Measurements from ENCODE around the gene SPTBN5.

Gene SPTBN5

DNA sequence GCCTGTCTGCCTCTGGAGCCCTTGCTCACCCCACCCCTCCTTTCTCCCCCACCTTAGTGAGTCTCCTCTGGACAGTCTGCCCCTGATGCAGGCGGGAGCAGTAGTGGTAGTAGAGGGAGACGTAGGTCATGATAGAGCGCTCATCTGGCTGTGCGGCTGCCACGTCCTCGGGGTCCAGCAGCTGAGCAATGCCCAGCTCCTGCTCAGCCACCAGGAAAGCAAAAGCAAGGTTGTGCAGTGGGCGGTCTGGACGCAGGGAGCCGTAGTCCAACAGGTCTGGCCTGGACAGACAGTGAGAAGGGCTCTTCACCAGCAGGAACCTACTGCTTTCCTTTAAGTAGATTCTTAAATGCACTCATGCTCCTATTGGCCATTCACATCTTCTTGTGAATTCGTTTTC is 6.7 kb downstream of the SPTBN5 start:
- H3K9me3 ChIP-seq (ENCODE audit: control insufficient read depth in 5 of 5, low read length in 5 of 5): no peaks in the 10 kb centered on the region
- peaks cover 0 to 7% (median 2%) of the 10 kb centered on the region in 5 donors for H3K4me1 ChIP-seq (ENCODE audit: control insufficient read depth in 5 of 5, insufficient read depth in 5 of 5, low read length in 5 of 5)
- H3K27me3 ChIP-seq (ENCODE audit: control insufficient read depth in 5 of 5, insufficient read depth in 4 of 5, low read length in 5 of 5): no peaks in the 10 kb centered on the region
- H3K4me3 ChIP-seq (ENCODE audit: low read depth in 1 of 5, low read length in 5 of 5): no peak overlapping the region
- H3K27ac ChIP-seq (ENCODE audit: low read depth, low read length): no peak overlapping the region
- no peak overlapping the region for H3K9ac ChIP-seq (ENCODE audit: low read length in 5 of 5)
- H3K36me3 ChIP-seq (ENCODE audit: control insufficient read depth in 5 of 5, insufficient read depth in 5 of 5, low read length in 5 of 5): peaks cover 0 to 3% (median 0%) of the 10 kb centered on the region in 5 donors

DNA sequence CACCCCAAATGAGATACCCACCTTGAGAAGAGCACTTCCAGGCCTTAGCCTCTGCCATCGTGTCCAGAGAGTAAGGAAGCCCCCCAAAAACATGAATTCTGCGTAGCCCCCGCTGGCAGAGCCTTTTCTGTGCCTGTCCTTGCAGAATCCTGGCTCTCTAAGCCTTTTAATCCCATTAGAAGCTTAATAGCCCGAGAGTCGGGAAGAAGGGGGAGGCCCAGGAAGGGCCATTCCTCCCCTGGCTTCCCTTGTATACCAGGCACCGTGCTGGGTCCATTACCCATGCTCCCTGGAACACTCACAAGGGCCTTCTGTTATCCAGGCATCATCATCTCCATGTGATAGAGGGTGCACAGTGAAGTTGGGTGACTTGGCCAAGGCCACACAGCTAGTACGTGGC is 7.1 kb downstream of the SPTBN5 start:
- H3K4me1 ChIP-seq (ENCODE audit: control insufficient read depth in 5 of 5, insufficient read depth in 5 of 5, low read length in 5 of 5): peaks cover 0 to 10% (median 2%) of the 10 kb centered on the region in 5 donors
- no peaks in the 10 kb centered on the region for H3K27me3 ChIP-seq (ENCODE audit: control insufficient read depth in 5 of 5, insufficient read depth in 4 of 5, low read length in 5 of 5)
- H3K9me3 ChIP-seq (ENCODE audit: control insufficient read depth in 5 of 5, low read length in 5 of 5): no peaks in the 10 kb centered on the region
- peaks cover 0 to 3% (median 0%) of the 10 kb centered on the region in 5 donors for H3K36me3 ChIP-seq (ENCODE audit: control insufficient read depth in 5 of 5, insufficient read depth in 5 of 5, low read length in 5 of 5)
- H3K27ac ChIP-seq (ENCODE audit: low read depth, low read length): no peak overlapping the region
- no peak overlapping the region for H3K9ac ChIP-seq (ENCODE audit: low read length in 5 of 5)
- H3K4me3 ChIP-seq (ENCODE audit: low read depth in 1 of 5, low read length in 5 of 5): no peak overlapping the region

DNA sequence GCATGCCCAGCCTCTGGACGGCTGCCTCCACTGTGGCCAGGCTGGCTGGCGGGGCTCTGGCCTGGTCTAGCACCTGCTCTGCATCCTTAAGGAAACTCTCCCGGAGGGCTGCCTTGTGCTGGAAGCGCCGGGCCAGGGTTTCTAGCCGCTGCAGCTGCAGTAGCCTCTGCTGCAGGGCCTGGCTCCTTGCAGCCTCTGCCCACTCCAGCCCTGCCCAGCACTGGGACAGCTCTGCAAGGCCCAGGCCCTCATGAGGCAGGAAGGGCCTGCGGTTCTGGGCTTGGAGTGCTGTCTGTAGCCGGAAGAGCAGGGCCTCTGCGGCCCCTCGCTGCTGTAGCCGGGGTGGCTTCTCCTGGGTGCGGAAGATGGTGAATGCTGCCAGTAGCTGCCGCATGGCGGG is 8.0 kb downstream of the SPTBN5 start:
- H3K27me3 ChIP-seq (ENCODE audit: control insufficient read depth in 5 of 5, insufficient read depth in 4 of 5, low read length in 5 of 5): peaks cover 0 to 5% (median 0%) of the 10 kb centered on the region in 5 donors
- H3K4me1 ChIP-seq (ENCODE audit: control insufficient read depth in 5 of 5, insufficient read depth in 5 of 5, low read length in 5 of 5): peaks cover 0 to 15% (median 7%) of the 10 kb centered on the region in 5 donors
- no peaks in the 10 kb centered on the region for H3K9me3 ChIP-seq (ENCODE audit: control insufficient read depth in 5 of 5, low read length in 5 of 5)
- no peak overlapping the region for H3K9ac ChIP-seq (ENCODE audit: low read length in 5 of 5)
- H3K4me3 ChIP-seq (ENCODE audit: low read depth in 1 of 5, low read length in 5 of 5): no peak overlapping the region
- peaks cover 0 to 3% (median 0%) of the 10 kb centered on the region in 5 donors for H3K36me3 ChIP-seq (ENCODE audit: control insufficient read depth in 5 of 5, insufficient read depth in 5 of 5, low read length in 5 of 5)
- H3K27ac ChIP-seq (ENCODE audit: low read depth, low read length): no peak overlapping the region

DNA sequence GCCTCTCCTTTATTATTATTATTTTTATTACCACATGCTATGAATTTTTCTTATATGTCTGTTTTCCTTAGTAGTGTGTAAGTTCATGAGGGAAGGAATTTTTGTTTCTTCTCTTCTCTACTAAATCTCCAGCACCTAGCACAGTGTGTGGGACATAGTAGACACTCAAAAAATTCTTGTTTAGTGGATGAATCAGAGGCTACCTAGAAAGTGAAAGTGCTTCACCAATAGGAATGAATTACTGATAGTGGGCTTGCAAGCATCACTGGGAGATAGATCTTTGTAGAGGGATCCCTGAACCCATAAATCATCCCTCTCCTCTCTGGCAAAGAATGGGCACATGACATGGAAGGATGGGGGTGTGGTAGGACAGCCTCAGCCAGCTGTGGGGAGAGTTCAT is 8.5 kb downstream of the SPTBN5 start:
- Histone ChIP-seq H3K4me3 (ENCODE audit: low read depth in 1 of 5, low read length in 5 of 5) (no peak overlapping the region), H3K9ac (ENCODE audit: low read length in 5 of 5) (no peak overlapping the region), H3K36me3 (ENCODE audit: control insufficient read depth in 5 of 5, insufficient read depth in 5 of 5, low read length in 5 of 5) (peaks cover 0 to 3% (median 0%) of the 10 kb centered on the region in 5 donors), H3K27ac (ENCODE audit: low read depth, low read length) (no peak overlapping the region), H3K4me1 (ENCODE audit: control insufficient read depth in 5 of 5, insufficient read depth in 5 of 5, low read length in 5 of 5) (peaks cover 0 to 15% (median 7%) of the 10 kb centered on the region in 5 donors), H3K27me3 (ENCODE audit: control insufficient read depth in 5 of 5, insufficient read depth in 4 of 5, low read length in 5 of 5) (peaks cover 0 to 5% (median 2%) of the 10 kb centered on the region in 5 donors), H3K9me3 (ENCODE audit: control insufficient read depth in 5 of 5, low read length in 5 of 5) (no peaks in the 10 kb centered on the region)

DNA sequence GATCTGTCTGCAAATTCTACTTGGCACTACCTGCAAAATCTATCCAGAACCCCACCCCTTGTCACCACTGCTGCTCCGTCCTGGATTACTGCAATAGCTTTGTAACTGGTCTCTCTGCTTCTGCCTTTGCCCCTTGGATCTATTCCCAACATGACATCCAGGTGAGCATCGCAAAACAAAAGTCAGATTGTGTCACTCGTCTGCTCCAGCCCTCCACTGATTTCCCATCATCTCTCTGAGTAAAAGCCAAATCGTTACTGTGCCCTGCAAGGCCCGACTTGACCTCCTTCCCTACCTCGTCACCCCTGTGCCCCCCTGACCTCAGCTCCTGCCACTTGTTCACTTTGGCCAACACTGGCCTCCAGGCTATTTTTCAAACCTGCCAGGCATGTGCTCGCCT is 9.4 kb downstream of the SPTBN5 start:
- H3K27ac ChIP-seq (ENCODE audit: low read depth, low read length): no peak overlapping the region

DNA sequence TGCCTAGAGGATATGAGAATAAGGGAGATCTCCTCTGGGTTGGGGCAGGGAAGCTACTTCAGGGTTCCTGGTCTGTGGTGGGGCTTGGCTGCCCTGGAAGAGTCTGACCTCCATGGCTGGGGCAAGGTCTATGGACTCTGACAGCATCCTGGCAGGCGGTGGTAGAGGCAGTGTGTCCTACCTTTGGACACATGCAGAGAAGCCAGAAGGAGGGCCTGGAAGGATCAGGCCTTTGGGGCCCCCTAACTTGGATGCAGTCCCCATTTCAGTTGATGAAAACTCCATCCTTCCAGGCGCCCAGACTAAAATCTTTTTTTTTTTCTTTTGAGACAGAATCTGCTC is 10.4 kb downstream of the SPTBN5 start:
- Histone ChIP-seq H3K9ac (ENCODE audit: low read length in 5 of 5) (no peak overlapping the region), H3K27me3 (ENCODE audit: control insufficient read depth in 5 of 5, insufficient read depth in 4 of 5, low read length in 5 of 5) (peaks cover 0 to 8% (median 5%) of the 10 kb centered on the region in 5 donors)

More for the DNA sequence above, 9.4 kb downstream of the SPTBN5 start:
- peaks cover 0 to 3% (median 0%) of the 10 kb centered on the region in 5 donors for H3K36me3 ChIP-seq (ENCODE audit: control insufficient read depth in 5 of 5, insufficient read depth in 5 of 5, low read length in 5 of 5)
- peaks cover 0 to 15% (median 7%) of the 10 kb centered on the region in 5 donors for H3K4me1 ChIP-seq (ENCODE audit: control insufficient read depth in 5 of 5, insufficient read depth in 5 of 5, low read length in 5 of 5)
- H3K4me3 ChIP-seq (ENCODE audit: low read depth in 1 of 5, low read length in 5 of 5): no peak overlapping the region
- no peak overlapping the region for H3K9ac ChIP-seq (ENCODE audit: low read length in 5 of 5)
- no peaks in the 10 kb centered on the region for H3K9me3 ChIP-seq (ENCODE audit: control insufficient read depth in 5 of 5, low read length in 5 of 5)
- H3K27me3 ChIP-seq (ENCODE audit: control insufficient read depth in 5 of 5, insufficient read depth in 4 of 5, low read length in 5 of 5): peaks cover 0 to 5% (median 3%) of the 10 kb centered on the region in 5 donors

DNA sequence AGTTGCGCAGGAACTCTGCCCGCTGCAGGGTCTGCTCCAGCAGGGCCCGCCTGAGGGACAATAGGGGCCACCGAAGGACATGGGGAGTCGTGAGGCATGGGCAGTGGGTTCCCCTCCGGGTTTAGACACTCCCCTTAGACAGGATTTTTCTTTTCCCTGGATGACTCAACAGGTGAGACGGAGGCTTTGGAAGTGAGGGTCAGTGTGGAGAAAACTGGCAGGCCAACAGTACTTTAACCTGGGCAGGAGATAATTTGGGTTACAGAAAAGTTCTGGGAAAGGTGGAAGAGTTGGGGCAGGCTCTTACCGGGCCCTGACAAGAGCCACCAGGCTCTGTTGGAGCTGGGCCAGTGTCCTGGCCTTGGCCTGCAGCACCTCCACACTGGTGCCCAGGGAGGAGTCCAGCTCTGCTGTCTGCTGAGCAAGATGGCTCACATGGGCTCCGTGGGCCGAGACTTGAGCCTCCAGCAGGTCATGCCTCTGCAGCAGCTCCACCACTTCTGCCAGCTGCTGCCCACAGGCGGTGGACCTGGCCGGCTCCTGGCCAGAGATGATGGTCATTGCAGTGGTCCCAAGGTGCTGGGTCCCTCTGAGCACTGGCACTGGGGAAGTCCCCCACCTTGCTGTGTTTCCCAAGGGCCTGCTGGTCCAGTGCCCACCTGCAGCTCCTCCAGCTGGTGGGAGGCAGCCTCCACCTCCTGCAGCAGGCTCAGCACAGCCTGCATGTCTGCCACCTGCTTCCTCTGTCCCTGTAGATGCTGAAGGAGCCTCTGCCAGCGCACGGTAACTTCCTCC is 11.0 kb downstream of the SPTBN5 start:
- no peak overlapping the region for H3K27ac ChIP-seq (ENCODE audit: low read depth, low read length)
- H3K9ac ChIP-seq (ENCODE audit: low read length in 5 of 5): no peak overlapping the region
- no peak overlapping the region for H3K4me3 ChIP-seq (ENCODE audit: low read depth in 1 of 5, low read length in 5 of 5)
- H3K27me3 ChIP-seq (ENCODE audit: control insufficient read depth in 5 of 5, insufficient read depth in 4 of 5, low read length in 5 of 5): peaks cover 0 to 8% (median 5%) of the 10 kb centered on the region in 5 donors
- no peaks in the 10 kb centered on the region for H3K9me3 ChIP-seq (ENCODE audit: control insufficient read depth in 5 of 5, low read length in 5 of 5)
- peaks cover 0 to 3% (median 0%) of the 10 kb centered on the region in 5 donors for H3K36me3 ChIP-seq (ENCODE audit: control insufficient read depth in 5 of 5, insufficient read depth in 5 of 5, low read length in 5 of 5)
- peaks cover 0 to 20% (median 11%) of the 10 kb centered on the region in 5 donors for H3K4me1 ChIP-seq (ENCODE audit: control insufficient read depth in 5 of 5, insufficient read depth in 5 of 5, low read length in 5 of 5)

More for the DNA sequence above, 10.4 kb downstream of the SPTBN5 start:
- H3K4me3 ChIP-seq (ENCODE audit: low read depth in 1 of 5, low read length in 5 of 5): no peak overlapping the region
- no peaks in the 10 kb centered on the region for H3K9me3 ChIP-seq (ENCODE audit: control insufficient read depth in 5 of 5, low read length in 5 of 5)
- peaks cover 0 to 3% (median 0%) of the 10 kb centered on the region in 5 donors for H3K36me3 ChIP-seq (ENCODE audit: control insufficient read depth in 5 of 5, insufficient read depth in 5 of 5, low read length in 5 of 5)
- no peak overlapping the region for H3K27ac ChIP-seq (ENCODE audit: low read depth, low read length)
- peaks cover 0 to 15% (median 7%) of the 10 kb centered on the region in 5 donors for H3K4me1 ChIP-seq (ENCODE audit: control insufficient read depth in 5 of 5, insufficient read depth in 5 of 5, low read length in 5 of 5)

DNA sequence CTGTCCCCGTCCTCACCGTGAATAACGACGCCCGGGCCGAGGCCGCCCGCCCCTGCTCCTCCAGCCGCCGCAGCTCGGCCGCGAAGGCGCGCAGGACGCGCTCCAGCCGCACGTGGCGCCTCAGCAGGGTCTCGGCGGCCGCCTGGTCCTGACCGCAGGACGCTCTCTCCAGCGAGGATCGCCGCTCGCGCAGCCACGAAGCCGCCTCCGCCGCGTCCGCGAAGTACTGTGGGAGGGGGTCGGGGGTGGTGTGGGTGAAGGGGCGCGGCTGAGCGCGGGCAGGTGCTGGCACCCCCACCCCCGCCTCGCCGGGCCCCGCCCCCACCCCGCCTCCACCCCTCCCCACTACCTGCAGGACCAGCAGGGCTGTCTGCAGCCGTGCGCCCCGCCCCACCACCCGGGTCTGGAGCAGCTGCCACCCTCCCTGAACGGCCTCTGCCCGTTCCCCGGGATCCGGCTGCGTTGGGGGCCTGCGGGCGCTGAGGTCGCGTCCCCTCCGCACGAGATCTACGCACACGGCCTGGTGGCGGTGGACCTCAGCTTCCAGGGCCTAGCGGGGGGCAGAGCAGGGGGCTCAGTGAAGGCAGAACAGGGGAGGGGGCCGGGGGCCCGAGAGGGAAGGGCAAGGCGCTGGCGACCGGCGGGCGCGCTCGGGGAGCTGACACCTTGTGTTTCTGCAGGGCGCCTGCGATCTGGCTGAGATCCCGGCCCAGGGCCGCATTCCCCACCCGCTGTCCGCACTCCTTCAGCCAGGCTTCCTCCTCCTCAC is 11.7 kb downstream of the SPTBN5 start:
- Histone ChIP-seq H3K27ac (ENCODE audit: low read depth, low read length) (no peak overlapping the region), H3K36me3 (ENCODE audit: control insufficient read depth in 5 of 5, insufficient read depth in 5 of 5, low read length in 5 of 5) (peaks cover 0 to 3% (median 0%) of the 10 kb centered on the region in 5 donors), H3K9me3 (ENCODE audit: control insufficient read depth in 5 of 5, low read length in 5 of 5) (no peaks in the 10 kb centered on the region), H3K27me3 (ENCODE audit: control insufficient read depth in 5 of 5, insufficient read depth in 4 of 5, low read length in 5 of 5) (peaks cover 0 to 8% (median 5%) of the 10 kb centered on the region in 5 donors), H3K4me1 (ENCODE audit: control insufficient read depth in 5 of 5, insufficient read depth in 5 of 5, low read length in 5 of 5) (peaks cover 0 to 25% (median 14%) of the 10 kb centered on the region in 5 donors), H3K4me3 (ENCODE audit: low read depth in 1 of 5, low read length in 5 of 5) (peak overlapping the region in 2 of 5 donors; percentile 18 to 28), H3K9ac (ENCODE audit: low read length in 5 of 5) (no peak overlapping the region)

DNA sequence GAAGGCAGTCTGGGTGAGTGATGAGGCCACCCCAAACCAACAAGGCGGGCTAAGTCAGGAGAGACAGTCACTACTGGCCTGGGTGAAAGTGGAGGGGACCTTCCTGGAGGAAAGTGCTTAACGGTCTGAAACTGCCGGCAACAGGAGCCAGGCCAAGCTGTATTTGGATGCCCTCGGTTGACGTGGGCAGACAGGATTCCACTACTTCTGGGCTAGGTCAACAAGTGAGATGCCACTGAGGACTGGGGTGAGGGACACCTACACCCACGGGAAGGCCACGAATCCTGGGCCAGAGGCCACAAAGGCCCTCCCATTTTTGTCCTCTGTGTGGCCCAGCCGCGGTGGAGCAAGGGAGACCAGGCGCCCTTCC is 12.3 kb downstream of the SPTBN5 start:
- peak overlapping the region in 1 of 5 donors; percentile 28 for H3K4me3 ChIP-seq (ENCODE audit: low read depth in 1 of 5, low read length in 5 of 5)

DNA sequence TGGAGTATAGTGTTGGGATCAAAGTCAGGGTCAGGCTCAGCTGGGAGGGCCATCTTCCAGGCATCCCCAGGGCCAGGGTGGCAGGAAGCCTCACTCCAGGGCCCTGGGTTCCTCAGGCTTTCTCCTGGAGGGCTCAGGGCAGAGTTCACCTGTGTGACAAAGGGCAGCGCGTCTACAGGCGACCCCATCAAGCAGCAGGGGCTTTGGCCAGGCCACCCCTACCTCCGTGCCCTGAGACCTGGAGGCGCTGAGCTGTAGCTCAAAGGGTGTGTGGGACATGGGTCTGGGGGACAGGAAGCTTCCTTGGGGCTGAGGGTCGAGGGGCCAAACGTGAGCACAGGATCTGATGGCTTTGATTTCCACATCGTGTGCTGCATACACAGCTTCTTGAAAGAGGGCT is 12.8 kb downstream of the SPTBN5 start:
- peaks cover 0 to 25% (median 14%) of the 10 kb centered on the region in 5 donors for H3K4me1 ChIP-seq (ENCODE audit: control insufficient read depth in 5 of 5, insufficient read depth in 5 of 5, low read length in 5 of 5)
- H3K27ac ChIP-seq (ENCODE audit: low read depth, low read length): no peak overlapping the region
- H3K27me3 ChIP-seq (ENCODE audit: control insufficient read depth in 5 of 5, insufficient read depth in 4 of 5, low read length in 5 of 5): peaks cover 0 to 8% (median 5%) of the 10 kb centered on the region in 5 donors
- no peaks in the 10 kb centered on the region for H3K36me3 ChIP-seq (ENCODE audit: control insufficient read depth in 5 of 5, insufficient read depth in 5 of 5, low read length in 5 of 5)
- H3K9me3 ChIP-seq (ENCODE audit: control insufficient read depth in 5 of 5, low read length in 5 of 5): no peaks in the 10 kb centered on the region
- H3K4me3 ChIP-seq (ENCODE audit: low read depth in 1 of 5, low read length in 5 of 5): no peak overlapping the region
- no peak overlapping the region for H3K9ac ChIP-seq (ENCODE audit: low read length in 5 of 5)

More for the DNA sequence above, 12.3 kb downstream of the SPTBN5 start:
- peaks cover 0 to 8% (median 5%) of the 10 kb centered on the region in 5 donors for H3K27me3 ChIP-seq (ENCODE audit: control insufficient read depth in 5 of 5, insufficient read depth in 4 of 5, low read length in 5 of 5)
- H3K9me3 ChIP-seq (ENCODE audit: control insufficient read depth in 5 of 5, low read length in 5 of 5): no peaks in the 10 kb centered on the region
- H3K4me1 ChIP-seq (ENCODE audit: control insufficient read depth in 5 of 5, insufficient read depth in 5 of 5, low read length in 5 of 5): peaks cover 0 to 25% (median 14%) of the 10 kb centered on the region in 5 donors
- H3K36me3 ChIP-seq (ENCODE audit: control insufficient read depth in 5 of 5, insufficient read depth in 5 of 5, low read length in 5 of 5): no peaks in the 10 kb centered on the region
- no peak overlapping the region for H3K9ac ChIP-seq (ENCODE audit: low read length in 5 of 5)
- H3K27ac ChIP-seq (ENCODE audit: low read depth, low read length): no peak overlapping the region

All from subcutaneous abdominal adipose tissue (tissue), 5 donors.